ENCODE data around the gene LSP1.

GRCh38 chr11:1870721-1871466 is 18.0 kb downstream of the LSP1 start:
- TF ChIP-seq POLR2A (IDR thresholded peaks at IDR 0.05; ENCODE audit: insufficient read depth in 1 of 2, low read depth in 2 of 2, low read length in 2 of 2) = no peak
- TF ChIP-seq EZH2 (conservative IDR thresholded peaks at IDR 0.05; ENCODE audit: low read depth, low read length) = 0 out of 2 replicates have a peak, but pooled peaks have one; percentile 60
- no peak for TF ChIP-seq PRPF4 (IDR thresholded peaks at IDR 0.05; ENCODE audit: low read depth, low read length, poor library complexity, severe bottlenecking)
- TF ChIP-seq, protein P1, sequence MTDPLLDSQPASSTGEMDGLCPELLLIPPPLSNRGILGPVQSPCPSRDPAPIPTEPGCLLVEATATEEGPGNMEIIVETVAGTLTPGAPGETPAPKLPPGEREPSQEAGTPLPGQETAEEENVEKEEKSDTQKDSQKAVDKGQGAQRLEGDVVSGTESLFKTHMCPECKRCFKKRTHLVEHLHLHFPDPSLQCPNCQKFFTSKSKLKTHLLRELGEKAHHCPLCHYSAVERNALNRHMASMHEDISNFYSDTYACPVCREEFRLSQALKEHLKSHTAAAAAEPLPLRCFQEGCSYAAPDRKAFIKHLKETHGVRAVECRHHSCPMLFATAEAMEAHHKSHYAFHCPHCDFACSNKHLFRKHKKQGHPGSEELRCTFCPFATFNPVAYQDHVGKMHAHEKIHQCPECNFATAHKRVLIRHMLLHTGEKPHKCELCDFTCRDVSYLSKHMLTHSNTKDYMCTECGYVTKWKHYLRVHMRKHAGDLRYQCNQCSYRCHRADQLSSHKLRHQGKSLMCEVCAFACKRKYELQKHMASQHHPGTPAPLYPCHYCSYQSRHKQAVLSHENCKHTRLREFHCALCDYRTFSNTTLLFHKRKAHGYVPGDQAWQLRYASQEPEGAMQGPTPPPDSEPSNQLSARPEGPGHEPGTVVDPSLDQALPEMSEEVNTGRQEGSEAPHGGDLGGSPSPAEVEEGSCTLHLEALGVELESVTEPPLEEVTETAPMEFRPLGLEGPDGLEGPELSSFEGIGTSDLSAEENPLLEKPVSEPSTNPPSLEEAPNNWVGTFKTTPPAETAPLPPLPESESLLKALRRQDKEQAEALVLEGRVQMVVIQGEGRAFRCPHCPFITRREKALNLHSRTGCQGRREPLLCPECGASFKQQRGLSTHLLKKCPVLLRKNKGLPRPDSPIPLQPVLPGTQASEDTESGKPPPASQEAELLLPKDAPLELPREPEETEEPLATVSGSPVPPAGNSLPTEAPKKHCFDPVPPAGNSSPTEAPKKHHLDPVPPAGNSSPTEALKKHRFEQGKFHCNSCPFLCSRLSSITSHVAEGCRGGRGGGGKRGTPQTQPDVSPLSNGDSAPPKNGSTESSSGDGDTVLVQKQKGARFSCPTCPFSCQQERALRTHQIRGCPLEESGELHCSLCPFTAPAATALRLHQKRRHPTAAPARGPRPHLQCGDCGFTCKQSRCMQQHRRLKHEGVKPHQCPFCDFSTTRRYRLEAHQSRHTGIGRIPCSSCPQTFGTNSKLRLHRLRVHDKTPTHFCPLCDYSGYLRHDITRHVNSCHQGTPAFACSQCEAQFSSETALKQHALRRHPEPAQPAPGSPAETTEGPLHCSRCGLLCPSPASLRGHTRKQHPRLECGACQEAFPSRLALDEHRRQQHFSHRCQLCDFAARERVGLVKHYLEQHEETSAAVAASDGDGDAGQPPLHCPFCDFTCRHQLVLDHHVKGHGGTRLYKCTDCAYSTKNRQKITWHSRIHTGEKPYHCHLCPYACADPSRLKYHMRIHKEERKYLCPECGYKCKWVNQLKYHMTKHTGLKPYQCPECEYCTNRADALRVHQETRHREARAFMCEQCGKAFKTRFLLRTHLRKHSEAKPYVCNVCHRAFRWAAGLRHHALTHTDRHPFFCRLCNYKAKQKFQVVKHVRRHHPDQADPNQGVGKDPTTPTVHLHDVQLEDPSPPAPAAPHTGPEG (CRISPR knock-in tag; IDR thresholded peaks at IDR 0.05) = no peak
- no peak for TF ChIP-seq TGIF2 (CRISPR knock-in tag; IDR thresholded peaks at IDR 0.05)
- TF ChIP-seq, protein P2, sequence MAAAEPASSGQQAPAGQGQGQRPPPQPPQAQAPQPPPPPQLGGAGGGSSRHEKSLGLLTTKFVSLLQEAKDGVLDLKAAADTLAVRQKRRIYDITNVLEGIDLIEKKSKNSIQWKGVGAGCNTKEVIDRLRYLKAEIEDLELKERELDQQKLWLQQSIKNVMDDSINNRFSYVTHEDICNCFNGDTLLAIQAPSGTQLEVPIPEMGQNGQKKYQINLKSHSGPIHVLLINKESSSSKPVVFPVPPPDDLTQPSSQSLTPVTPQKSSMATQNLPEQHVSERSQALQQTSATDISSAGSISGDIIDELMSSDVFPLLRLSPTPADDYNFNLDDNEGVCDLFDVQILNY (CRISPR knock-in tag; conservative IDR thresholded peaks at IDR 0.05) = no peak
- no peak for TF ChIP-seq ZNF775 (CRISPR knock-in tag; IDR thresholded peaks at IDR 0.05; ENCODE audit: borderline replicate concordance)
- no peak for TF ChIP-seq GABPA (IDR thresholded peaks at IDR 0.05; ENCODE audit: low read depth, low read length)
- TF ChIP-seq GABPA (CRISPR knock-in tag; IDR thresholded peaks at IDR 0.05; ENCODE audit: low read depth) = no peak
- TF ChIP-seq HES4 (CRISPR knock-in tag; IDR thresholded peaks at IDR 0.05; ENCODE audit: borderline replicate concordance) = no peak
- TF ChIP-seq CREB1 (IDR thresholded peaks at IDR 0.05) = no peak
- no peak for TF ChIP-seq CREB1 (CRISPR knock-in tag; IDR thresholded peaks at IDR 0.05)
- no peak for TF ChIP-seq KDM1A (CRISPR knock-in tag; IDR thresholded peaks at IDR 0.05)
- TF ChIP-seq, protein P3, sequence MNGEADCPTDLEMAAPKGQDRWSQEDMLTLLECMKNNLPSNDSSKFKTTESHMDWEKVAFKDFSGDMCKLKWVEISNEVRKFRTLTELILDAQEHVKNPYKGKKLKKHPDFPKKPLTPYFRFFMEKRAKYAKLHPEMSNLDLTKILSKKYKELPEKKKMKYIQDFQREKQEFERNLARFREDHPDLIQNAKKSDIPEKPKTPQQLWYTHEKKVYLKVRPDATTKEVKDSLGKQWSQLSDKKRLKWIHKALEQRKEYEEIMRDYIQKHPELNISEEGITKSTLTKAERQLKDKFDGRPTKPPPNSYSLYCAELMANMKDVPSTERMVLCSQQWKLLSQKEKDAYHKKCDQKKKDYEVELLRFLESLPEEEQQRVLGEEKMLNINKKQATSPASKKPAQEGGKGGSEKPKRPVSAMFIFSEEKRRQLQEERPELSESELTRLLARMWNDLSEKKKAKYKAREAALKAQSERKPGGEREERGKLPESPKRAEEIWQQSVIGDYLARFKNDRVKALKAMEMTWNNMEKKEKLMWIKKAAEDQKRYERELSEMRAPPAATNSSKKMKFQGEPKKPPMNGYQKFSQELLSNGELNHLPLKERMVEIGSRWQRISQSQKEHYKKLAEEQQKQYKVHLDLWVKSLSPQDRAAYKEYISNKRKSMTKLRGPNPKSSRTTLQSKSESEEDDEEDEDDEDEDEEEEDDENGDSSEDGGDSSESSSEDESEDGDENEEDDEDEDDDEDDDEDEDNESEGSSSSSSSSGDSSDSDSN (CRISPR knock-in tag; IDR thresholded peaks at IDR 0.05) = no peak
- no peak for TF ChIP-seq JUN (CRISPR knock-in tag; IDR thresholded peaks at IDR 0.05)
- no peak for TF ChIP-seq NR2F1 (CRISPR knock-in tag; IDR thresholded peaks at IDR 0.05)

All from HepG2 (cell line).